ENCODE measurements around the gene LAMC3.

Gene LAMC3

GRCh38 chr9:130979591-130980385 is 29.2 kb upstream of the LAMC3 start:
- no peak for DNase-seq (ENCODE audit: low read depth)

GRCh38 chr9:130980526-130980925 is 28.4 kb upstream of the LAMC3 start:
- no peak for DNase-seq (ENCODE audit: low read depth)

GRCh38 chr9:130981002-130981755 is 27.8 kb upstream of the LAMC3 start:
- DNase-seq (ENCODE audit: low read depth) = no peak

- no peak for DNase-seq (ENCODE audit: low read depth)
Measured at GRCh38 chr9:130981756-130982137, 27.2 kb upstream of the LAMC3 start.

- no peak for DNase-seq (ENCODE audit: low read depth)
Measured at GRCh38 chr9:130982636-130983358, 26.2 kb upstream of the LAMC3 start.

- DNase-seq (ENCODE audit: low read depth) = no peak
Measured at GRCh38 chr9:130983359-130983670, 25.7 kb upstream of the LAMC3 start.

GRCh38 chr9:130983970-130984369 is 25.0 kb upstream of the LAMC3 start:
- DNase-seq (ENCODE audit: low read depth) = no peak

- DNase-seq (ENCODE audit: low read depth) = no peak
Measured at GRCh38 chr9:130984521-130984920, 24.5 kb upstream of the LAMC3 start.

- DNase-seq (ENCODE audit: low read depth) = no peak
Measured at GRCh38 chr9:130985029-130985428, 23.9 kb upstream of the LAMC3 start.

- DNase-seq (ENCODE audit: low read depth) = no peak
Measured at GRCh38 chr9:130985606-130986162, 23.3 kb upstream of the LAMC3 start.

- no peak for DNase-seq (ENCODE audit: low read depth)
Measured at GRCh38 chr9:130986356-130986965, 22.5 kb upstream of the LAMC3 start.

GRCh38 chr9:130987054-130987453 is 21.9 kb upstream of the LAMC3 start:
- DNase-seq (ENCODE audit: low read depth) = no peak

- no peak for DNase-seq (ENCODE audit: low read depth)
Measured at GRCh38 chr9:130987738-130988399, 21.1 kb upstream of the LAMC3 start.

- no peak for DNase-seq (ENCODE audit: low read depth)
Measured at GRCh38 chr9:130988400-130988747, 20.6 kb upstream of the LAMC3 start.

- no peak for DNase-seq (ENCODE audit: low read depth)
Measured at GRCh38 chr9:130988905-130989304, 20.1 kb upstream of the LAMC3 start.

GRCh38 chr9:130989391-130989790 is 19.6 kb upstream of the LAMC3 start:
- DNase-seq (ENCODE audit: low read depth) = no peak

- no peak for DNase-seq (ENCODE audit: low read depth)
Measured at GRCh38 chr9:130989891-130990290, 19.1 kb upstream of the LAMC3 start.

- DNase-seq (ENCODE audit: low read depth) = no peak
Measured at GRCh38 chr9:130990306-130990977, 18.5 kb upstream of the LAMC3 start.

GRCh38 chr9:130990978-130991777 is 17.8 kb upstream of the LAMC3 start:
- no peak for DNase-seq (ENCODE audit: low read depth)

Measured in non-pigmented ciliary epithelial cell (primary cell).